ENCODE results near the gene SYNDIG1. TPM values are rescaled to one million over a fixed set of nuclear protein-coding genes. Genes with fewer than 3 reads are reported as not detected.

SYNDIG1 gene
- total RNA-seq, 1 experiment from 2014 or later, result not detected

GRCh38 chr20:24607402-24607801 is 138.0 kb downstream of the SYNDIG1 start:
- no peaks in the 10 kb centered on the region for H3K4me1 Mint-ChIP-seq (ENCODE audit: low read depth, unreplicated experiment)
- H3K27me3 Mint-ChIP-seq (ENCODE audit: insufficient read depth, unreplicated experiment), result peaks cover 27% of the 10 kb centered on the region
- intact Hi-C loops (cut with micrococcal nuclease; ENCODE audit: unreplicated experiment), result no loop called here
- ChIA-PET POLR2A (no interaction called here), CTCF (no interaction called here)
- no TSS peak for BruUV-seq (replicated peaks)
- Histone ChIP-seq H3K9me3 (no peaks in the 10 kb centered on the region), H3K27me3 (replicated peaks; ENCODE audit: control insufficient read depth, insufficient read depth, low read length) (no peaks in the 10 kb centered on the region), H3K4me1 (no peaks in the 10 kb centered on the region), H3K36me3 (ENCODE audit: control insufficient read depth, insufficient read depth, low read length) (no peaks in the 10 kb centered on the region), H3K4me3 (ENCODE audit: low read depth, low read length) (no peak overlapping the region)
- no peaks in the 10 kb centered on the region for H3K36me3 Mint-ChIP-seq (ENCODE audit: insufficient read depth, unreplicated experiment)
- H3K9me3 Mint-ChIP-seq (ENCODE audit: unreplicated experiment), result no peaks in the 10 kb centered on the region
- no peak for DNase-seq
- TF ChIP-seq CTCF (IDR thresholded peaks at IDR 0.05; ENCODE audit: insufficient read depth in 1 of 2, low read depth in 1 of 2, low read length in 1 of 2, severe bottlenecking in 1 of 2, unreplicated experiment in 1 of 2), result no peak
- no peak overlapping the region for H3K27ac Mint-ChIP-seq (ENCODE audit: unreplicated experiment)
- no peak overlapping the region for H3K4me3 Mint-ChIP-seq (ENCODE audit: unreplicated experiment)

- POLR2A ChIA-PET, result no interaction called here
- no peak overlapping the region for H3K27ac Mint-ChIP-seq (ENCODE audit: unreplicated experiment)
- no TSS peak for BruUV-seq (replicated peaks)
- no peaks in the 10 kb centered on the region for H3K36me3 ChIP-seq (ENCODE audit: control insufficient read depth, insufficient read depth, low read length)
- CTCF ChIA-PET, result no interaction called here
- H3K4me1 Mint-ChIP-seq (ENCODE audit: low read depth, unreplicated experiment), result no peaks in the 10 kb centered on the region
- DNase-seq, result no peak
- H3K27me3 ChIP-seq (replicated peaks; ENCODE audit: control insufficient read depth, insufficient read depth, low read length), result no peaks in the 10 kb centered on the region
- no peak overlapping the region for H3K4me3 ChIP-seq (ENCODE audit: low read depth, low read length)
- no peaks in the 10 kb centered on the region for H3K36me3 Mint-ChIP-seq (ENCODE audit: insufficient read depth, unreplicated experiment)
- H3K9me3 Mint-ChIP-seq (ENCODE audit: unreplicated experiment), result no peaks in the 10 kb centered on the region
- intact Hi-C loops (cut with micrococcal nuclease; ENCODE audit: unreplicated experiment), result no loop called here
- H3K9me3 ChIP-seq, result no peaks in the 10 kb centered on the region
- H3K4me1 ChIP-seq, result no peaks in the 10 kb centered on the region
- H3K27me3 Mint-ChIP-seq (ENCODE audit: insufficient read depth, unreplicated experiment), result peaks cover 30% of the 10 kb centered on the region
- H3K4me3 Mint-ChIP-seq (ENCODE audit: unreplicated experiment), result no peak overlapping the region
- no peak for TF ChIP-seq CTCF (IDR thresholded peaks at IDR 0.05; ENCODE audit: insufficient read depth in 1 of 2, low read depth in 1 of 2, low read length in 1 of 2, severe bottlenecking in 1 of 2, unreplicated experiment in 1 of 2)
Observed at GRCh38 chr20:24608926-24609667, 139.7 kb downstream of the SYNDIG1 start.

GRCh38 chr20:24609757-24610156 is 140.3 kb downstream of the SYNDIG1 start:
- no peak overlapping the region for H3K4me3 Mint-ChIP-seq (ENCODE audit: unreplicated experiment)
- Histone ChIP-seq H3K4me1 (no peaks in the 10 kb centered on the region), H3K36me3 (ENCODE audit: control insufficient read depth, insufficient read depth, low read length) (no peaks in the 10 kb centered on the region), H3K9me3 (no peaks in the 10 kb centered on the region), H3K27me3 (replicated peaks; ENCODE audit: control insufficient read depth, insufficient read depth, low read length) (no peaks in the 10 kb centered on the region), H3K4me3 (ENCODE audit: low read depth, low read length) (no peak overlapping the region)
- intact Hi-C loops (cut with micrococcal nuclease; ENCODE audit: unreplicated experiment), result no loop called here
- H3K27me3 Mint-ChIP-seq (ENCODE audit: insufficient read depth, unreplicated experiment), result peaks cover 28% of the 10 kb centered on the region
- no peak for TF ChIP-seq CTCF (IDR thresholded peaks at IDR 0.05; ENCODE audit: insufficient read depth in 1 of 2, low read depth in 1 of 2, low read length in 1 of 2, severe bottlenecking in 1 of 2, unreplicated experiment in 1 of 2)
- BruUV-seq (replicated peaks), result no TSS peak
- no peaks in the 10 kb centered on the region for H3K4me1 Mint-ChIP-seq (ENCODE audit: low read depth, unreplicated experiment)
- ChIA-PET CTCF (no interaction called here), POLR2A (no interaction called here)
- no peak for DNase-seq
- H3K27ac Mint-ChIP-seq (ENCODE audit: unreplicated experiment), result no peak overlapping the region
- H3K9me3 Mint-ChIP-seq (ENCODE audit: unreplicated experiment), result no peaks in the 10 kb centered on the region
- H3K36me3 Mint-ChIP-seq (ENCODE audit: insufficient read depth, unreplicated experiment), result no peaks in the 10 kb centered on the region
